ENCODE data around the gene DLGAP1. TPM values are rescaled to one million over a fixed set of nuclear protein-coding genes. Genes with fewer than 3 reads are reported as not detected.

The DLGAP1 gene
- total and polyA plus RNA-seq, 5 donors from 2014 or later: 0.11 to 5.4 (median 0.68) TPM

- Mint-ChIP-seq H3K27ac (no peak overlapping the region), H3K4me1 (no peaks in the 10 kb centered on the region), H3K9me3 (peaks cover 0 to 2% (median 0%) of the 10 kb centered on the region in 7 donors), H3K4me3 (no peak overlapping the region), H3K27me3 (no peaks in the 10 kb centered on the region), H3K36me3 (no peaks in the 10 kb centered on the region)
- Histone ChIP-seq H3K27me3 (ENCODE audit: control insufficient read depth, insufficient read depth, low read length) (no peaks in the 10 kb centered on the region), H3K27ac (ENCODE audit: insufficient read depth, low read length, poor library complexity, severe bottlenecking) (no peak overlapping the region), H3K9me3 (ENCODE audit: control insufficient read depth in 2 of 2, low read length in 2 of 2) (no peaks in the 10 kb centered on the region), H3K4me3 (ENCODE audit: low read depth, low read length) (no peak overlapping the region), H3K4me1 (ENCODE audit: control insufficient read depth, insufficient read depth, low read length, poor library complexity, severe bottlenecking) (no peaks in the 10 kb centered on the region), H3K36me3 (ENCODE audit: control insufficient read depth, insufficient read depth, low read length) (no peaks in the 10 kb centered on the region)
- ATAC-seq (ENCODE audit: low read depth in 2 of 2) (no peak), DNase-seq (no peak)
Observed at GRCh38 chr18:3891245-3891644, 563.9 kb downstream of the DLGAP1 start.

GRCh38 chr18:3889803-3890202 lies 565.3 kb downstream of the DLGAP1 start:
- H3K27me3 ChIP-seq (ENCODE audit: control insufficient read depth, insufficient read depth, low read length): no peaks in the 10 kb centered on the region
- H3K36me3 Mint-ChIP-seq: no peaks in the 10 kb centered on the region
- no peaks in the 10 kb centered on the region for H3K9me3 ChIP-seq (ENCODE audit: control insufficient read depth in 2 of 2, low read length in 2 of 2)
- no peaks in the 10 kb centered on the region for H3K36me3 ChIP-seq (ENCODE audit: control insufficient read depth, insufficient read depth, low read length)
- no peak overlapping the region for H3K27ac Mint-ChIP-seq
- no peaks in the 10 kb centered on the region for H3K4me1 ChIP-seq (ENCODE audit: control insufficient read depth, insufficient read depth, low read length, poor library complexity, severe bottlenecking)
- no peak overlapping the region for H3K4me3 ChIP-seq (ENCODE audit: low read depth, low read length)
- ATAC-seq (ENCODE audit: low read depth in 2 of 2) (no peak), DNase-seq (no peak)
- peaks cover 0 to 2% (median 0%) of the 10 kb centered on the region in 7 donors for H3K9me3 Mint-ChIP-seq
- H3K27ac ChIP-seq (ENCODE audit: insufficient read depth, low read length, poor library complexity, severe bottlenecking): no peak overlapping the region
- H3K4me3 Mint-ChIP-seq: no peak overlapping the region
- no peaks in the 10 kb centered on the region for H3K27me3 Mint-ChIP-seq
- H3K4me1 Mint-ChIP-seq: no peaks in the 10 kb centered on the region

- H3K4me1 ChIP-seq (ENCODE audit: control insufficient read depth, insufficient read depth, low read length, poor library complexity, severe bottlenecking): no peaks in the 10 kb centered on the region
- H3K27me3 ChIP-seq (ENCODE audit: control insufficient read depth, insufficient read depth, low read length): no peaks in the 10 kb centered on the region
- Mint-ChIP-seq H3K4me1 (no peaks in the 10 kb centered on the region), H3K36me3 (no peaks in the 10 kb centered on the region), H3K27ac (no peak overlapping the region), H3K27me3 (no peaks in the 10 kb centered on the region), H3K9me3 (peaks cover 0 to 2% (median 0%) of the 10 kb centered on the region in 7 donors), H3K4me3 (no peak overlapping the region)
- H3K9me3 ChIP-seq (ENCODE audit: control insufficient read depth in 2 of 2, low read length in 2 of 2): no peaks in the 10 kb centered on the region
- ATAC-seq (ENCODE audit: low read depth in 2 of 2): no peak
- H3K27ac ChIP-seq (ENCODE audit: insufficient read depth, low read length, poor library complexity, severe bottlenecking): no peak overlapping the region
- H3K36me3 ChIP-seq (ENCODE audit: control insufficient read depth, insufficient read depth, low read length): no peaks in the 10 kb centered on the region
- DNase-seq: no peak
- H3K4me3 ChIP-seq (ENCODE audit: low read depth, low read length): no peak overlapping the region
Observed at GRCh38 chr18:3889121-3889520, 566.0 kb downstream of the DLGAP1 start.

GRCh38 chr18:3886575-3887322 lies 568.4 kb downstream of the DLGAP1 start:
- no peak overlapping the region for H3K27ac Mint-ChIP-seq
- H3K4me3 Mint-ChIP-seq: no peak overlapping the region
- Histone ChIP-seq H3K27ac (ENCODE audit: insufficient read depth, low read length, poor library complexity, severe bottlenecking) (no peak overlapping the region), H3K4me1 (ENCODE audit: control insufficient read depth, insufficient read depth, low read length, poor library complexity, severe bottlenecking) (no peaks in the 10 kb centered on the region), H3K27me3 (ENCODE audit: control insufficient read depth, insufficient read depth, low read length) (no peaks in the 10 kb centered on the region), H3K4me3 (ENCODE audit: low read depth, low read length) (no peak overlapping the region), H3K36me3 (ENCODE audit: control insufficient read depth, insufficient read depth, low read length) (no peaks in the 10 kb centered on the region), H3K9me3 (ENCODE audit: control insufficient read depth in 2 of 2, low read length in 2 of 2) (no peaks in the 10 kb centered on the region)
- no peaks in the 10 kb centered on the region for H3K36me3 Mint-ChIP-seq
- DNase-seq: no peak
- no peaks in the 10 kb centered on the region for H3K4me1 Mint-ChIP-seq
- peaks cover 0 to 2% (median 0%) of the 10 kb centered on the region in 7 donors for H3K9me3 Mint-ChIP-seq
- no peak for ATAC-seq (ENCODE audit: low read depth in 2 of 2)
- H3K27me3 Mint-ChIP-seq: peaks cover 5% of the 10 kb centered on the region

- no peak for ATAC-seq (ENCODE audit: low read depth in 2 of 2)
- Mint-ChIP-seq H3K27me3 (peaks cover 5% of the 10 kb centered on the region), H3K36me3 (no peaks in the 10 kb centered on the region), H3K4me3 (no peak overlapping the region), H3K9me3 (peaks cover 0 to 2% (median 0%) of the 10 kb centered on the region in 7 donors), H3K27ac (no peak overlapping the region), H3K4me1 (no peaks in the 10 kb centered on the region)
- Histone ChIP-seq H3K27ac (ENCODE audit: insufficient read depth, low read length, poor library complexity, severe bottlenecking) (no peak overlapping the region), H3K36me3 (ENCODE audit: control insufficient read depth, insufficient read depth, low read length) (no peaks in the 10 kb centered on the region), H3K4me1 (ENCODE audit: control insufficient read depth, insufficient read depth, low read length, poor library complexity, severe bottlenecking) (no peaks in the 10 kb centered on the region), H3K9me3 (ENCODE audit: control insufficient read depth in 2 of 2, low read length in 2 of 2) (no peaks in the 10 kb centered on the region), H3K4me3 (ENCODE audit: low read depth, low read length) (no peak overlapping the region), H3K27me3 (ENCODE audit: control insufficient read depth, insufficient read depth, low read length) (no peaks in the 10 kb centered on the region)
- no peak for DNase-seq
Observed at GRCh38 chr18:3885209-3885792, 569.8 kb downstream of the DLGAP1 start.

- no peaks in the 10 kb centered on the region for H3K9me3 ChIP-seq (ENCODE audit: control insufficient read depth in 2 of 2, low read length in 2 of 2)
- ATAC-seq (ENCODE audit: low read depth in 2 of 2): no peak
- Mint-ChIP-seq H3K27ac (no peak overlapping the region), H3K9me3 (peaks cover 0 to 2% (median 0%) of the 10 kb centered on the region in 7 donors), H3K27me3 (peaks cover 5% of the 10 kb centered on the region), H3K4me3 (no peak overlapping the region), H3K4me1 (no peaks in the 10 kb centered on the region), H3K36me3 (no peaks in the 10 kb centered on the region)
- H3K4me1 ChIP-seq (ENCODE audit: control insufficient read depth, insufficient read depth, low read length, poor library complexity, severe bottlenecking): no peaks in the 10 kb centered on the region
- H3K27ac ChIP-seq (ENCODE audit: insufficient read depth, low read length, poor library complexity, severe bottlenecking): no peak overlapping the region
- H3K27me3 ChIP-seq (ENCODE audit: control insufficient read depth, insufficient read depth, low read length): no peaks in the 10 kb centered on the region
- no peak for DNase-seq
- no peak overlapping the region for H3K4me3 ChIP-seq (ENCODE audit: low read depth, low read length)
- H3K36me3 ChIP-seq (ENCODE audit: control insufficient read depth, insufficient read depth, low read length): no peaks in the 10 kb centered on the region
Observed at GRCh38 chr18:3879836-3880120, 575.3 kb downstream of the DLGAP1 start.

- Histone ChIP-seq H3K27ac (ENCODE audit: insufficient read depth, low read length, poor library complexity, severe bottlenecking) (no peak overlapping the region), H3K9me3 (ENCODE audit: control insufficient read depth in 2 of 2, low read length in 2 of 2) (no peaks in the 10 kb centered on the region), H3K4me1 (ENCODE audit: control insufficient read depth, insufficient read depth, low read length, poor library complexity, severe bottlenecking) (no peaks in the 10 kb centered on the region), H3K4me3 (ENCODE audit: low read depth, low read length) (no peak overlapping the region), H3K27me3 (ENCODE audit: control insufficient read depth, insufficient read depth, low read length) (no peaks in the 10 kb centered on the region), H3K36me3 (ENCODE audit: control insufficient read depth, insufficient read depth, low read length) (no peaks in the 10 kb centered on the region)
- ATAC-seq (ENCODE audit: low read depth in 2 of 2): no peak
- Mint-ChIP-seq H3K4me1 (no peaks in the 10 kb centered on the region), H3K4me3 (no peak overlapping the region), H3K9me3 (peaks cover 0 to 2% (median 0%) of the 10 kb centered on the region in 7 donors), H3K27me3 (peaks cover 8% of the 10 kb centered on the region), H3K36me3 (no peaks in the 10 kb centered on the region), H3K27ac (no peak overlapping the region)
- DNase-seq: no peak
Observed at GRCh38 chr18:3879114-3879835, 575.8 kb downstream of the DLGAP1 start.

Data from CD4-positive, CD25-positive, alpha-beta regulatory T cell (primary cell).